Breast epithelium (tissue), 4 donors: ENCODE results near the gene TENM4. TPM values are rescaled to one million over a fixed set of nuclear protein-coding genes. Genes with fewer than 3 reads are reported as not detected.

Source experiments
- DNase-seq, 2 donors: peaks; one replicate each; pipeline ENCODE4 v3.0.0-alpha.2; 2019; ENCODE audit warnings: low spot score in 2 of 2
- H3K27ac ChIP-seq, 2 donors: fragments of 200-600 bp; sonication (generic) in 1 of 2; one replicate each; pipeline ENCODE4 v1.5.1; 2016 to 2019; ENCODE audit warnings: mild to moderate bottlenecking in 1 of 2
- H3K27me3 ChIP-seq, 2 donors: fragments of 200-600 bp; sonication (generic) in 1 of 2; one replicate each; pipeline versions ENCODE4 v1.5.1 to v1.6.0; 2017 to 2019; ENCODE audit warnings: control low read depth in 1 of 2, mild to moderate bottlenecking in 1 of 2
- H3K36me3 ChIP-seq: fragments of 200-600 bp; one replicate; pipeline ENCODE4 v1.5.1; 2019
- H3K4me1 ChIP-seq, 2 donors: fragments of 200-600 bp; sonication (generic); one replicate each; pipeline ENCODE4 v1.5.1; 2016 to 2019; ENCODE audit warnings: control low read depth in 1 of 2
- H3K4me3 ChIP-seq, 3 donors: fragments of 200-600 bp; sonication (generic); 1 replicate in 2 of 3; 2 replicates in 1 of 3; pipeline ENCODE4 v1.5.1; 2016 to 2019; ENCODE audit warnings: mild to moderate bottlenecking in 3 of 3, moderate library complexity in 2 of 3
- H3K9me3 ChIP-seq, 2 donors: fragments of 200-600 bp; sonication (generic) in 1 of 2; one replicate each; pipeline ENCODE4 v1.5.1; 2016 to 2019; ENCODE audit warnings: control low read depth in 1 of 2
- POLR2A ChIP-seq: fragments of 450-650 bp; IDR thresholded peaks from one replicate; pipeline ENCODE4 v1.6.1; 2016; ENCODE audit warnings: antibody characterized with exemption, mild to moderate bottlenecking, moderate library complexity
- POLR2AphosphoS5 ChIP-seq, 3 donors: sonication (generic); formaldehyde crosslinking; IDR thresholded peaks; one replicate each; pipeline ENCODE4 v1.6.1; 2017; ENCODE audit warnings: antibody characterized with exemption in 3 of 3
- intact Hi-C: fragments of 100-400 bp; cut with DNase I; formaldehyde crosslinking; loops from one replicate; pipeline ENCODE4 v1.15.1; 2023; ENCODE audit warnings: low total_unique reads
- total RNA-seq, 3 donors: library from RNA; depleted of rRNA; stranded (reverse); fragments of >200 nt; gene quantifications; one replicate each; pipeline ENCODE4 v1.1.0, GENCODE V29; 2016
- TF ChIP-seq, protein P1 (sequence below), 3 donors: fragments of 450-650 bp; IDR thresholded peaks; one replicate each; pipeline ENCODE4 v1.5.1; 2016 to 2017; ENCODE audit warnings: antibody characterized with exemption in 3 of 3, mild to moderate bottlenecking in 3 of 3, moderate library complexity in 3 of 3

TENM4 gene
- total RNA-seq, 3 donors from 2014 or later: 0.29 to 7.9 (median 4.8) TPM

DNA sequence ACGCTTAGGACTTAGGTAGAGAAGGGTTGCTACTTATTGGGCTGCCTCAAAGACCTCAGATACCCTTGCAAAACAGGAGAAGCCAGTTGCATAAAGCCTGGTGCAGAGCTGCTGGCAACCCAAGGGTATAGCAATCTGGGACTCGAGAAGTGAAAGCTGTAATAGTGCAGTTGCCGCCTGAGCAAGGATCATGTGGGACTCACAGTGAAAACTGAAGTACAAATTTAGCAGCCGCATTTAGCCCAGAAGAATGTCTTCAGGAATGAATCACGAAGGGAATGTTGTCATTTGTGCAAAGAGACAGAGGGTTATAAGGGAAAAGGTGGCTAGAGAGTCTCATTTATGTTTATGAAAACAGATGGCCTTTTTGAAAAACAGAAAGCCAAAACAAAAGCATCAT, 267.2 kb downstream of the TENM4 start:
- DNase-seq: no peak
- no peaks in the 10 kb centered on the region for H3K9me3 ChIP-seq
- H3K4me3 ChIP-seq: no peak overlapping the region
- no peak for TF ChIP-seq POLR2AphosphoS5 (IDR thresholded peaks at IDR 0.05)
- TF ChIP-seq, protein P1, sequence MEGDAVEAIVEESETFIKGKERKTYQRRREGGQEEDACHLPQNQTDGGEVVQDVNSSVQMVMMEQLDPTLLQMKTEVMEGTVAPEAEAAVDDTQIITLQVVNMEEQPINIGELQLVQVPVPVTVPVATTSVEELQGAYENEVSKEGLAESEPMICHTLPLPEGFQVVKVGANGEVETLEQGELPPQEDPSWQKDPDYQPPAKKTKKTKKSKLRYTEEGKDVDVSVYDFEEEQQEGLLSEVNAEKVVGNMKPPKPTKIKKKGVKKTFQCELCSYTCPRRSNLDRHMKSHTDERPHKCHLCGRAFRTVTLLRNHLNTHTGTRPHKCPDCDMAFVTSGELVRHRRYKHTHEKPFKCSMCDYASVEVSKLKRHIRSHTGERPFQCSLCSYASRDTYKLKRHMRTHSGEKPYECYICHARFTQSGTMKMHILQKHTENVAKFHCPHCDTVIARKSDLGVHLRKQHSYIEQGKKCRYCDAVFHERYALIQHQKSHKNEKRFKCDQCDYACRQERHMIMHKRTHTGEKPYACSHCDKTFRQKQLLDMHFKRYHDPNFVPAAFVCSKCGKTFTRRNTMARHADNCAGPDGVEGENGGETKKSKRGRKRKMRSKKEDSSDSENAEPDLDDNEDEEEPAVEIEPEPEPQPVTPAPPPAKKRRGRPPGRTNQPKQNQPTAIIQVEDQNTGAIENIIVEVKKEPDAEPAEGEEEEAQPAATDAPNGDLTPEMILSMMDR (IDR thresholded peaks at IDR 0.05): no peak
- no peaks in the 10 kb centered on the region for H3K27me3 ChIP-seq
- intact Hi-C loops: no loop called here
- peak overlapping the region in 1 of 2 donors; percentile 2 for H3K27ac ChIP-seq
- no peaks in the 10 kb centered on the region for H3K36me3 ChIP-seq
- H3K4me1 ChIP-seq: no peaks in the 10 kb centered on the region

DNA sequence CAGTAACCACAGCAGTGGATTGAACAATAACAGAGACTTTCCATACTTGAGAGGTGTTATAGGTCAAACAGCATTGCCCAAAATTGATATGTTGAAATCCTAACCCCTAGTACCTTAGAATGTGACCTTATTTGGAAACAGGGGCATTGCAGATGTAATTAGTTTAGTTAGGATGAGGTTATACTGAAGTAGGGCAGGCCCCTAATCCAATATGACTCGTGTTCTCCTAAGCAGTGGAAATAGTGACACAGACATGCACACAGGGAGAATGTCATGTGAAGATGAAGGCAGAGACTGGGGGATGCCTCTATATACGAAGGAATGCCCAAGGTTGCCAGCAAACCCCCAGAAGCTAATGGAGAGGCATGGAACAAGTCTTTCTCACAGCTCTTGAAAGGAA, 270.5 kb downstream of the TENM4 start:
- intact Hi-C loops: no loop called here

DNA sequence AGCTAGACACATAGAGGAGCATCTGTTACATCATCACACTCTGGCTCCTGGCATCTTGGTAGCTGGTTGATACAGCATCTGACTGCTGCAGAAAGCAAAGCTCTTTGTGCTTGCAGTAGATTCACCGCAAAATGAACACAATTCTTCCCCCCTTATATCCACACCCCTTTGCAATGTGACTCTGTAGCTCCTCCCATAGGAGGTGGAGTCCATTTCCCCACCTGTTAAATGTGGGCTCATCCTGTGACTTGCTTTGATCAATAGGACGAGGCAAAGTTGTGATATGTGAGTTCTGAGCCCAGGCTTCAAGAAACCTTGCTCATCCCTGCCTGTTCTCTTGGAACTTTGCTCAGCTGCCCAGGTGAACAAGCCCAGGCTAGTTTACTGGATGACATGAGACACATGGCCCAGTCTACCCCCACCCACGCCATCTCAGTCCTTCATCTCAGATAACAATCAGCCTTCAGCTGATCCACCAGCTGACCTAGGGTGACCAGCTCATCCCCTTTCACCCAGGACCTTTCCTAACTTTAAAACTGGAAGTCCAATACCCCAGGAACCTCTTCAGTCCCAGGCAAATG, 272.2 kb downstream of the TENM4 start:
- H3K27ac ChIP-seq: no peak overlapping the region
- no peak overlapping the region for H3K4me3 ChIP-seq
- intact Hi-C loops: no loop called here
- H3K4me1 ChIP-seq: no peaks in the 10 kb centered on the region
- TF ChIP-seq POLR2A (no peak), POLR2AphosphoS5 (IDR thresholded peaks at IDR 0.05) (no peak)
- TF ChIP-seq, protein P1 (IDR thresholded peaks at IDR 0.05): no peak
- H3K36me3 ChIP-seq: no peaks in the 10 kb centered on the region
- H3K9me3 ChIP-seq: no peaks in the 10 kb centered on the region
- no peaks in the 10 kb centered on the region for H3K27me3 ChIP-seq
- no peak for DNase-seq

More for the DNA sequence above, 270.5 kb downstream of the TENM4 start:
- no peaks in the 10 kb centered on the region for H3K36me3 ChIP-seq
- no peak overlapping the region for H3K4me3 ChIP-seq
- no peak overlapping the region for H3K27ac ChIP-seq
- no peaks in the 10 kb centered on the region for H3K9me3 ChIP-seq
- no peaks in the 10 kb centered on the region for H3K4me1 ChIP-seq
- H3K27me3 ChIP-seq: no peaks in the 10 kb centered on the region
- no peak for TF ChIP-seq POLR2AphosphoS5 (IDR thresholded peaks at IDR 0.05)
- TF ChIP-seq POLR2A: no peak
- TF ChIP-seq, protein P1 (IDR thresholded peaks at IDR 0.05): no peak
- DNase-seq: no peak

DNA sequence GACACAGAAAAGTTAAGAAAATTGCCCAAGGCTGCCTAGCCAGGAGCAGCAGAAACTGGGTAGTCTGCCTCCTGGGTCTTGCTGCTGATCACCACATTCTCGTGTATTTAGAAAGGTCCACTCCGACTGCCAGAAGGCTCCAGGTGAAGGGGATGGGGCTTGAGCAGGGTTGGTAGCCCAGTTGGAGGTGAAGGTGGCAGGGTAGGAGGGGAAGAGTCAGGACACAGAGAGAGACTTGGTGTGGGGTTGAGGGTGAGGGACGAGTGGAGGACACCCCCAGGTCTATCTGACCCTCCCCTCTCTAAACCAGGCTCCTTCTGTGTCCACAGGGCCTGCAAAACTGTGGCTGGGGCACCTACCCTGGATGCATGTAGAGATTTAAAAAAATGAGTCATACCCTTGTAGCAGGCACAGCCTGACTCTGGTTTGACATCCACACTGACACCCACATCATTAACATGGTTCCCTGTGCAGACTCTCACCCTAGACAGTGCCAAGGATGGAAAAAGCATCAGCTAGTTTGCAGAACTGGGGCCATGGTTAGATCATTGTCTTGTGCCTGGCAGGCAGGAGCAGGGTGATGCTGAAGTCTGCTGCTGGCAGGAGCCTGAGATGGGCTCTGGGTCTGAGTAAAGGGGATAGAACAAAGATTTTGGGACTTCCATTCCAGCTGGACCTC, 273.2 kb downstream of the TENM4 start:
- Histone ChIP-seq H3K4me3 (no peak overlapping the region), H3K9me3 (no peaks in the 10 kb centered on the region), H3K4me1 (no peaks in the 10 kb centered on the region), H3K36me3 (no peaks in the 10 kb centered on the region), H3K27me3 (no peaks in the 10 kb centered on the region), H3K27ac (no peak overlapping the region)
- no peak for DNase-seq
- intact Hi-C loops: no loop called here
- TF ChIP-seq, protein P1 (IDR thresholded peaks at IDR 0.05): no peak
- no peak for TF ChIP-seq POLR2AphosphoS5 (IDR thresholded peaks at IDR 0.05)
- TF ChIP-seq POLR2A: no peak

DNA sequence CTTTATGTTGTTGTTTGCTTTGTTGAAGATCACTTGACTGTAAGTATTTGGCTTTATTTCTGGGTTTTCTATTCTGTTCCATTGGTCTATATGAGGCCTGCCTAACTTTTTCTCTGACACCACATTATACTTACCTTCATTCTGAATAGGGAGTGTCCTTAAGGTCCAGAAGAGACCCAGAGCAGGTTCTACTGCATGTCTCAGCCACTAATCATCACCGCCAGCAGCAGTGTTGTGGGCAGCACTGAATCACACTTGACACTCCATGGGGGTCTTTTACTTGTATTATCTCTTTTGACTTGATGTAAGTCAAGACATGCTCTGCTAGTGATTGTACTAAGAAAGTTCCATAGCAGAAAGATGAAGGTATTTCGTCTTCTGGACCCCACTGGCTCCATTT, 274.9 kb downstream of the TENM4 start:
- intact Hi-C loops: no loop called here

More for the DNA sequence above, 274.9 kb downstream of the TENM4 start:
- no peaks in the 10 kb centered on the region for H3K27me3 ChIP-seq
- H3K27ac ChIP-seq: no peak overlapping the region
- no peaks in the 10 kb centered on the region for H3K9me3 ChIP-seq
- no peak overlapping the region for H3K4me3 ChIP-seq
- no peak for TF ChIP-seq POLR2AphosphoS5 (IDR thresholded peaks at IDR 0.05)
- TF ChIP-seq, protein P1 (IDR thresholded peaks at IDR 0.05): no peak
- TF ChIP-seq POLR2A: no peak
- H3K36me3 ChIP-seq: no peaks in the 10 kb centered on the region
- no peaks in the 10 kb centered on the region for H3K4me1 ChIP-seq
- no peak for DNase-seq
